Astrocyte of the spinal cord (primary cell): ENCODE results near the gene C1orf198.
A peak's percentile ranks its signal among the peaks of the same experiment; 100 is the strongest.

ENCODE experiments used
- DNase-seq: peaks from one replicate; pipeline ENCODE4 v3.0.0; 2011; ENCODE audit warnings: low read depth, low spot score
- H3K4me3 ChIP-seq: 2 replicates; pipeline ENCODE4 v1.5.1; 2011; ENCODE audit warnings: low read depth, mild to moderate bottlenecking, low read length, moderate library complexity
- in situ Hi-C: cut with HindIII; loops from 2 replicates; pipeline ENCODE4 v1.10.0; 2017; ENCODE audit warnings: low sequenced_read_pairs
- TF ChIP-seq, protein P1 (sequence below): IDR thresholded peaks from 2 replicates; pipeline ENCODE4 v1.5.1; 2012; ENCODE audit warnings: low read depth, mild to moderate bottlenecking, low read length, inconsistent platforms

The C1orf198 gene

DNA sequence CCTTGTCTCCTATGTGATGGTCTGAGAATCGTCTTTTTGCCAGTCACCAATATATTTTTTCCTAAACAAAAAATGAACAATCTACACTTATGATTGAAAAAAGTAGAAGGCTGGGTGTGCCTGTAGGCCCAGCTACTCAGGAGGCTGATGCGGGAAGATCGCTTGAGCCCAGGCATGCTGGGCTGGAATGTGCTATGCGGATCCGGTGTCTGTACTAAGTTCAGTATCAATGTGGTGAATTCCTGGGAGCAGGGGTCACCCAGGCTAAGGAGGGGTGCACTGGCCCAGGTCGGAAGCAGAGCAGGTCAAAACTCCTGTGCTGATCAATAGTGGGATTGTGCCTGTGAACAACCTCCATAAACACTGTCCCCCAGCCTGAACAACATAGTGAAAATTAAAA lies 25.7 kb upstream of the C1orf198 start:
- no peak for DNase-seq
- no peak overlapping the region for H3K4me3 ChIP-seq
- in situ Hi-C loops: no loop called here
- TF ChIP-seq, protein P1, sequence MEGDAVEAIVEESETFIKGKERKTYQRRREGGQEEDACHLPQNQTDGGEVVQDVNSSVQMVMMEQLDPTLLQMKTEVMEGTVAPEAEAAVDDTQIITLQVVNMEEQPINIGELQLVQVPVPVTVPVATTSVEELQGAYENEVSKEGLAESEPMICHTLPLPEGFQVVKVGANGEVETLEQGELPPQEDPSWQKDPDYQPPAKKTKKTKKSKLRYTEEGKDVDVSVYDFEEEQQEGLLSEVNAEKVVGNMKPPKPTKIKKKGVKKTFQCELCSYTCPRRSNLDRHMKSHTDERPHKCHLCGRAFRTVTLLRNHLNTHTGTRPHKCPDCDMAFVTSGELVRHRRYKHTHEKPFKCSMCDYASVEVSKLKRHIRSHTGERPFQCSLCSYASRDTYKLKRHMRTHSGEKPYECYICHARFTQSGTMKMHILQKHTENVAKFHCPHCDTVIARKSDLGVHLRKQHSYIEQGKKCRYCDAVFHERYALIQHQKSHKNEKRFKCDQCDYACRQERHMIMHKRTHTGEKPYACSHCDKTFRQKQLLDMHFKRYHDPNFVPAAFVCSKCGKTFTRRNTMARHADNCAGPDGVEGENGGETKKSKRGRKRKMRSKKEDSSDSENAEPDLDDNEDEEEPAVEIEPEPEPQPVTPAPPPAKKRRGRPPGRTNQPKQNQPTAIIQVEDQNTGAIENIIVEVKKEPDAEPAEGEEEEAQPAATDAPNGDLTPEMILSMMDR: no peak

DNA sequence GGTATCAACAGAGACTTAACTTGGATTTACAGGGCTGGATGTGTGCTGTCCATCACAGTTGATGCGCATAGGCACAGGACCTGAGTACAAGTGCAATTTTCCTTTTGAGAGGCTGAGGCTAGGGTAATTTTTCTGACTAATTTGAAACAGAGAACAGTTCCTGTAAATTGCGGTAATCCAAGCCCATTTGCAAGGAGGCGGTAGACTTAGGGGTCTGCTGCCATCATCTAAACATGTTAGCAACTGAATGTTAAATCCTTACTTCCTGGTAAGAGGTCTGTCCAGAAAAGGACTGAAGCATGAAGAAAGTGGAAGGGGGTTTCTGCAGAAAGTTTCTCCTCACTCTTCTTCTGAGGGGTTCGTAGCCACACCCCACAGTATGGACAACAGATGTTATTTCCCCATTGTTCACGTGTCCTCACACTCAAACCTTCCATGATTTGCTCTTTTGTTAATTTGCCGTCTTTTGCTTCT lies 23.7 kb upstream of the C1orf198 start:
- in situ Hi-C loops: no loop called here
- H3K4me3 ChIP-seq: no peak overlapping the region
- DNase-seq: no peak
- TF ChIP-seq, protein P1: no peak

DNA sequence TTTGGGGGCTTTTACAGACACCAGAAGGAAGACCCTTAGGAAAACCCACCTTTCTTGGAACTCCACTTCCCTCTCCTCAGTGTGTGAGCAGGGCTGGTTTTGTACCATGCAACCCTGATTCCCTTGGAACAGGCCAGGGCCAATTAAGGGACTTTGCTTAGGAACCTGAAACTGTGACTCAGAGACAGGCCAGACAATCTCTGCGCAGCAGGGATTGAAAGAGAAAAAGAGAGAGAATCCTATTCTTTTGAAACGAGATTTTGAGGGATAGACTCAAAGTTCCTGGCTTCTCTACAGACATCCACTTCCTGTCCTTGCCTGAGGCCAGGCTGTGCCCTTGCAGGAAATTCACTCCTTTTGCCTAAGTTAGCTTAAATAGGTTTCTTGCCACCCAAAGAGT lies 23.1 kb upstream of the C1orf198 start:
- in situ Hi-C loops: no loop called here
- H3K4me3 ChIP-seq: no peak overlapping the region
- DNase-seq: no peak
- TF ChIP-seq, protein P1: no peak

DNA sequence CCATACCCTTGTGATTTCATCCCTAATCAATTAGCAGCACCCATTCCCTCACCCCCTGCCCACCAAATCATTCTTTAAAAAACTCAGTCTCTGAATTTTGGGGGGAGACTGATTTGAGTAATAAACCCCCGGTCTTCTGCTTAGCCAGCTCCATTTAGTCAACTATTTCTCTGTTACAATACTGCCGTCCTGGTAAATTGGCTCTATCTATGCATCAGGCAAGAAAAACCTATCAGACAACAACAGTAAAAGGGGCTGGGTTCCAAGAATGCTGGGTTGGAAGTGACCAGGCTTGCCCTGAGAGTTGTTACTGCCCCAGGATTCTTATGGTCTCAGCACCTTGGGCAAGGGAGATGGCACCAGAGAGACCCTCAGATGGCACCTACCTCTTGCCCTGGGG lies 16.3 kb upstream of the C1orf198 start:
- DNase-seq: no peak
- in situ Hi-C loops: no loop called here
- no peak overlapping the region for H3K4me3 ChIP-seq
- TF ChIP-seq, protein P1: no peak

DNA sequence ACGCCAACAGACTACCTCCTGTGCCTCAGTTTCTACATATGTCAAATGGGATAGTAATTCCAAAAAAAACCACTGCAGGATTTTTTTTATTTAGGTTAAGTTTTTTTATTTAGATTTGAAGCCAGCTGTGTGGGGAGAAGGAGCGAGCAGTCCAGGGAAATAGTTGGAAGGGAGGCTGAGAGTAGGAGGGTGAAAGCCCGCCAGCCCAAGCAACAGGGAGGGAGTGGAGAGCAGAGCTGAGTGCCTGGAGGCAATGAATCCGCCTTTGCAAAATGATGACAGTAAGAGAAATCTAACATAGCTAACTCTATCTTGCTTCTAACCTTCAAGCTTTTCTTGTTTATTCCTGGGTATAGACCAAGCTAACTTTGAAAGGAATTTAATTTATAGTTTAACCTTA lies 15.6 kb upstream of the C1orf198 start:
- no peak for DNase-seq
- in situ Hi-C loops: no loop called here
- H3K4me3 ChIP-seq: no peak overlapping the region
- TF ChIP-seq, protein P1: no peak

DNA sequence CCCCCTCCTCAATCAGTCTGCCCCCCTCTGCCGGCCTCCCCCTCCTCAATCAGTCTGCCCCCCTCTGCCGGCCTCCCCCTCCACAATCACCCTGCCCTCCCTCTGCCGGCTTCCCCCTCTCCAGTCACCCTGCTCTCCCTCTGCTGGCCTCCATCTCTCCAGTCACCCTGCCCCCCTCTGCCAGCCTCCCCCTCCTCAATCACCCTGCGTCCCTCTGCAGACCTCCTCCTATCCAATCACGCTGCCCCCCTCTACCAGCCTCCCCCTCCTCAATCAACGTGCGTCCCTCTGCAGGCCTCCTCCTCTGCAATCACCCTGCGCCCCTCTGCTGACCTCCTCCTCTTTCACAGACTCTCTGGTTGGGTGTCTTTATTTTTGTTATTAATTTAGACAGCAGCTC lies 11.5 kb upstream of the C1orf198 start:
- DNase-seq: no peak
- TF ChIP-seq, protein P1: no peak
- no peak overlapping the region for H3K4me3 ChIP-seq
- in situ Hi-C loops: no loop called here

DNA sequence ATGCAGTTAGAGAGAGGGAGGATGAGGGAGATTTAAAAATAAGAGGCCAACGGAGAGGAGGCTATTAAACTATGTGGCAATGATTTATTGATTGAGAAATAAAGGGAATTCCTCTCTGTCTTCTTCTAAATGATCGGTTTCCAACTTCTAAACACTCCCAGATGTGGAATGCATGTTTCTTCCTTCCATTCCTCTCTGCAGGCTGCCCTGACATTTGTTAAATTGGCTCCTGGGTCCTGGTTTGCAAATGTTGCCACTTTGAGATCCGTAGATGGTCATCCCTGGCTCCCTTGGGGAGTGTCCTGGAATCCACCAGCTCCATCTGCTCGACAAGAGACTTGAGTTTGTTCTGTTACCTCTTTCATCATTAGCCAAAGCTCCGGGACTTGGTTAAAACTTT lies 10.3 kb upstream of the C1orf198 start:
- H3K4me3 ChIP-seq: no peak overlapping the region
- in situ Hi-C loops: no loop called here
- peak; percentile 59 for DNase-seq
- TF ChIP-seq, protein P1: no peak
